Globus pallidus (tissue), 1 donor: ENCODE results near the gene PUS10.
"Not testable (repeated sequence)": the region's sequence is repeated elsewhere in the genome, so short reads cannot be mapped to it uniquely, and the experiment has no call there.

Source experiments
- DNase-seq: peaks from one replicate; pipeline ENCODE4 v3.0.0-alpha.2; 2015; ENCODE audit warnings: low spot score

PUS10 gene

DNA sequence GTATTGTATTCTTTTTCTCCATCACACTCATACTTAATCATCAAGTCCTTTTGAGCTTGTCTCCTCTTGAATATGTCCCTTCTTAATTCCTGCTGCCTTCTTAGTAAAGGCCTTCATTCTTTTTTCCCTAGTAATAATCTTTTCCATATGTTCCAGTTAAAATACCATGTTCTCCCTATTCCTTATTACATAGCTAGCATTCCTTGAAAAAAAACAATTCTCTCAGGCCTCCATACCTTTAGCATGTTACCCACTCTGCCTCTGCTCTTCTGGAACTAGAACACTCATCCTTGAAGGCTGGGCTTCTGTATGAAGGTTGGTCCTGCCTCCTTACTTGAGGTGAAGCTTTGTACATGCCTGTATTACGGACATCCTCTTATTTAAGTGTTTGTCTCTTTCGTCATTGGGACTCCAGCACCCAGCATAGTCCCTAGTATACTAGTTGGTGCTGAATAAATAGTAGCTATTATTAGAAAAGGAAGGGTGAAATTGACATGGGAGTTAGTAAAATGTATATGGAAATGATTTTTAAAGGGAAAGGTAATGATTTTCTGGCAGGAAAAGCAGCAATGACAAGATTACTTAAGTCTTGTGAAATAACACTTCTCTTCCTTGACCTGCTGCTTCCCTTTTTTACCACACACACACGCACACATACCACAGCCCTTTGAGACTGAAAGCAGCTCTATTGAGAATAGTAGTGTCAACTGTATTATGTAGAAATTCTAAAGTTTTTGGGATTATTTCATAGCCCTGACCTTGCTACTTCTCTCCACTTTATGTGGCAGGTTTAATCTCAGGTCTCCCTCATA lies 91.1 kb downstream of the PUS10 start:
- DNase-seq = peak; percentile 15

DNA sequence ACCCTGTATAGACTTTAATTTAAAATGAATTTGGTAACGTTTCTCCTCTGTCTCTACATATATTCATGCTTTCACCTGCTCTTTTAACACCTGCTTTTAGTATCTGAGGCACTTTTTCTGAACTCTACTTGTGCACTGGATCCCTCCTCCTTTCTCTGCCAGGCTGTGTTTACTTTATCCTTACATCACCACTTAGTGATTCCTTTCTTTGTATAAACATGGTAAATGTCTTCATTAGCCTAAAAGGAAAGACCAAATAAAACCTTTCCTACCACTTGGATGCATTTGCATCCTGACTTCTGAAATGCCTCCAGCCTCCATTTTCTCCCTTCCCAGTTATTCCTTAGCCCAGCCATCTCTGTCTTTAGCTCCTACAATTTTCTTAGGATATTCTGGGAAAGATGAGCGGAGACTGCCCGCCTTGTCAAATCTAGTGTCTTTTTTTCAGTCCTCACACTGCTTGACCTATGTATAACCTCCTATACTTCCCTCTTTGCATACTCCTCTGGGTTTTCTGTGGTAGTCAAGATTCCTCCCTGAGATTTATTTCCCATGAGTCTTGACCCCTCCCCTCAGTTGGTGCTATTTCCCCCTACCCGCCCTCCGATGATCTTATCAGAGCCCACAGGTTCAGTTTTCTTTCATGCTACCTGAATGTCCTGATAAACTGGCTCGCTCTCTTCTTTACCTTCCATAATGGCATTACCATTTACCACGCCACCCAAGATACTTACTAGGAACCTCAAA lies 91.9 kb downstream of the PUS10 start:
- DNase-seq = no peak

DNA sequence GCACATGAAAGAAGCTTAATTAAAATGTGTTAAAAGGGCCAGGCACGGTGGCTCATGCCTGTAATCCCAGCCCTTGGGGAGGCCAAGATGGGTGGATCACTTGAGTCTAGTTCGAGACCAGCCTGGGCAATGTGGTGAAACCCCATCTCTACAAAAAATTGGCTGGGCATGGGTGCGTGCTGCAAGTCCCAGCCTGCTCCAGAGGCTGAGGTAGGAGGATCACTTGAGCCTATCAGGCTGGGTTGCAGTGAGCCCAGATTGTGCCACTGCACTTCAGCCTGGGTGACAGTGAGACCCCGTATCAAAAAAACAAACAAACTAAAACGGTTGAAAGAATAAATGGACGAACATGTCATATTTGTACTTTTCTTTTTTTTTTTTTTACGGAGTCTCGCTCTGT lies 110.7 kb downstream of the PUS10 start:
- no peak for DNase-seq

- DNase-seq = no peak
These were observed 111.7 kb downstream of the PUS10 start for GRCh38 chr2:60906395-60906794.

- DNase-seq = not testable (repeated sequence)
These were observed 112.2 kb downstream of the PUS10 start for GRCh38 chr2:60905867-60906266.

DNA sequence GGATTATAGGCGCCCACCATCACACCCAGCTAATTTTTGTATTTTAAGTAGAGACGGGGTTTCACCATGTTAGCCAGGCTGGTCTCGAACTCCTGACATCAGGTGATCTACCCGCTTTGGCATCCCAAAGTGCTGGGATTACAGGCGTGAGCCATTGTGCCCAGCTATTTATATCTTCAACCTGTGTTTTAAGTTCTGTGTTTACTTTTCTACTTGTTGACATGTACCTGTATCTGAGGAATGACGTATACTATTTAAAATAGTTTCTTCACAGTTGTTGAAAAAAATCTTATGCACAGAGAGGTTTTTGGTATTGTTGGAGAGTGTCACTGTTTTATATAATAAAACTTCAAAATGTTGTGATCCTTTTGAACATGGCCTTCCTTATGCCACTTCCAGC lies 116.8 kb downstream of the PUS10 start:
- DNase-seq = not testable (repeated sequence)

- no peak for DNase-seq
These were observed 118.2 kb downstream of the PUS10 start for GRCh38 chr2:60899892-60900249.

DNA sequence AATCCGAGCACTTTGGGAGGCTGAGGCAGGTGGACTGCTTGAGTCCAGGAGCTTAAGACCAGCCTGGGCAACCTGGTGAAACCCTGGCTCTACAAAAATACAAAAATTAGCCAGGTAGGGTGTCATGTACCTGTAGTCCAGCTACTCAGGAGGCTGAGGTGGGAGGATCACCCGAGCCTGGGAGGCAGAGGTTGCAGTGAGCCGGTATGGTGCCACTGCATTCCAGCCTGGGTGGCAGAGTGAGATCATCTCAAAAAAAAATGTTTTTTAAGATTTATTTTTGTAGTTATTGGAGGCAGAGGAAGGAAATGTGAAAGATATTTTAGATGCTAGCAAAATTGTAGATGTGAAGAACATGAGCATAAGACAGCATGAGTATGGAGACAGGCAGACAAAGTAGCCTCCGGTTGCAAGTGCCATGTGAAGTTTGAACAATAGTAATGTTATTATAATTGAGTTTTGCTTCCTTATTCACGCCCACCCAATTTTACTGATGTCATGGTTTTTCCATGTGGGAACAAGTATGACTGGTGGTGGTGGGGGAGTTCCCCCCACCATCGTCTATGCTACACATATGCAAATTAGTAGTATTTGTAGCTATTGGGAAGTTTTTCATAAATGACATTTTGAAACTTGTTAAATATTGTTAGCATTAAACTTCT lies 118.7 kb downstream of the PUS10 start:
- no peak for DNase-seq

DNA sequence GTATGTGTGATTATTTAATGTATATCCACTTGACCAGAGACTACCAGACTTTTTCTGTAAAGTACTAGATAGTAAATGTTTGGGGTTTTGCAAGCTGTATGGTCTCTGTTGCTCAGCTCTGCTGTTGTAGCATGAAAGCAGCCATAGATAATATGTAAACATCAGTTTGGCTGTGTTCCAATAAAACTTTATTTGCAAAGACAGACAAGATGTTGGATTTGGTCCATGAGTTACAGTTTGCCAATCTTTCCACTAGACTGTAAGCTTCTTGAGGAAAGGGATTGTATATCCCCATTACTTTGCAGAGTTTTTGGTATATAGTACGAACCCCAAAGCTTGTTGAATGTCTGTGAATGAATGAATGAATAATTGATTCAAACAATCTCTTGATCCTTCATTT lies 119.5 kb downstream of the PUS10 start:
- no peak for DNase-seq
